Upper lobe of left lung (tissue), 6 donors: Measurements from ENCODE around the gene MACROD2. TPM values are rescaled to one million over a fixed set of nuclear protein-coding genes. Genes with fewer than 3 reads are reported as not detected.

ENCODE experiments used
- ATAC-seq, 2 donors: fragments of 200-7000 bp; cut with Tn5 transposase; one replicate each; pipeline ENCODE4 v1.9.1; 2022; ENCODE audit warnings: mild to moderate bottlenecking in 2 of 2, moderate library complexity in 2 of 2; ENCODE audit not compliant: low FRiP score in 2 of 2
- DNase-seq, 2 donors: peaks; one replicate each; pipeline ENCODE4 v3.0.0-alpha.2; 2019 to 2020
- H3K27ac ChIP-seq, 4 donors: fragments of 200-600 bp; sonication (generic); one replicate each; pipeline ENCODE4 v1.5.1; 2016 to 2019
- H3K27me3 ChIP-seq, 4 donors: fragments of 200-600 bp; sonication (generic); one replicate each; pipeline ENCODE4 v1.5.1; 2017 to 2019
- H3K36me3 ChIP-seq, 4 donors: fragments of 200-600 bp; sonication (generic); one replicate each; pipeline ENCODE4 v1.5.1; 2016 to 2019
- H3K4me1 ChIP-seq, 4 donors: fragments of 200-600 bp; sonication (generic); one replicate each; pipeline ENCODE4 v1.5.1; 2018 to 2019
- H3K4me3 ChIP-seq, 4 donors: fragments of 200-600 bp; sonication (generic); one replicate each; pipeline ENCODE4 v1.5.1; 2017 to 2019; ENCODE audit warnings: mild to moderate bottlenecking in 2 of 4, moderate library complexity in 1 of 4
- H3K9me3 ChIP-seq, 4 donors: fragments of 200-600 bp; sonication (generic); one replicate each; pipeline ENCODE4 v1.5.1; 2018 to 2019
- CTCF ChIP-seq, 6 experiments: fragments of 450-650 bp in 4 of 6; fragments of 200-600 bp in 2 of 6; sonication (generic) in 2 of 6; IDR thresholded peaks; one replicate each; pipeline ENCODE4 v1.5.1; 2016 to 2019; ENCODE audit warnings: antibody characterized with exemption in 6 of 6
- EP300 ChIP-seq, 4 donors: sonication (generic); formaldehyde crosslinking; IDR thresholded peaks; one replicate each; pipeline ENCODE4 v1.5.1; 2017; ENCODE audit warnings: antibody characterized with exemption in 4 of 4, control low read depth in 2 of 4
- POLR2A ChIP-seq, 4 donors: fragments of 450-650 bp; IDR thresholded peaks; one replicate each; pipeline ENCODE4 v1.5.1; 2016 to 2017; ENCODE audit warnings: antibody characterized with exemption in 4 of 4, mild to moderate bottlenecking in 2 of 4
- POLR2AphosphoS5 ChIP-seq, 2 donors: sonication (generic); formaldehyde crosslinking; IDR thresholded peaks; one replicate each; pipeline ENCODE4 v1.5.1; 2017; ENCODE audit warnings: antibody characterized with exemption in 2 of 2
- WGBS, 2 donors: methylation state at CpG; one replicate each; pipeline ENCODE4 v1.1.5; 2017 to 2018; 5-methylcytosine and 5-hydroxymethylcytosine counted together
- total RNA-seq, 6 donors: library from RNA; depleted of rRNA in 4 of 6; stranded (reverse); fragments of >200 nt in 4 of 6; gene quantifications; one replicate each; pipeline versions ENCODE4 v1.1.0 to v1.2.1, GENCODE V29; 2016 to 2021
- donor health status: DM: no; HTN: no; CAD: no; lungs with moderate emphysema.
- donor health status: DM: no; HTN: yes; CAD: no; lungs with severe emphysema.

Gene MACROD2
- total RNA-seq, 6 donors from 2014 or later = 20.7 to 84.3 (median 36.3) TPM

- H3K27ac ChIP-seq = no peak overlapping the region
- H3K27me3 ChIP-seq = no peaks in the 10 kb centered on the region
- TF ChIP-seq POLR2A (IDR thresholded peaks at IDR 0.05) = no peak
- H3K9me3 ChIP-seq = no peaks in the 10 kb centered on the region
- H3K36me3 ChIP-seq = no peaks in the 10 kb centered on the region
- DNase-seq (no peak), ATAC-seq (no peak)
- H3K4me3 ChIP-seq = no peak overlapping the region
- no peaks in the 10 kb centered on the region for H3K4me1 ChIP-seq
Measured at GRCh38 chr20:15945289-15945688, 1950.0 kb downstream of the MACROD2 start.

- DNase-seq = no peak
- Histone ChIP-seq H3K4me1 (no peaks in the 10 kb centered on the region), H3K9me3 (no peaks in the 10 kb centered on the region), H3K36me3 (no peaks in the 10 kb centered on the region), H3K27me3 (no peaks in the 10 kb centered on the region), H3K4me3 (no peak overlapping the region), H3K27ac (no peak overlapping the region)
- 89 to 93% methylated on average over 3 of the region's 3 CpGs for WGBS, 2 donors
- TF ChIP-seq CTCF (IDR thresholded peaks at IDR 0.05) = no peak
- TF ChIP-seq POLR2A (IDR thresholded peaks at IDR 0.05) = no peak
- TF ChIP-seq EP300 (IDR thresholded peaks at IDR 0.05) = no peak
- no peak for TF ChIP-seq POLR2AphosphoS5 (IDR thresholded peaks at IDR 0.05)
- ATAC-seq = no peak
Measured at GRCh38 chr20:15949391-15949790, 1954.1 kb downstream of the MACROD2 start.

GRCh38 chr20:15951658-15952057 is 1956.3 kb downstream of the MACROD2 start:
- H3K36me3 ChIP-seq = no peaks in the 10 kb centered on the region
- no peaks in the 10 kb centered on the region for H3K4me1 ChIP-seq
- TF ChIP-seq POLR2A (IDR thresholded peaks at IDR 0.05) = no peak
- TF ChIP-seq POLR2AphosphoS5 (IDR thresholded peaks at IDR 0.05) = no peak
- TF ChIP-seq EP300 (IDR thresholded peaks at IDR 0.05) = no peak
- no peak for TF ChIP-seq CTCF (IDR thresholded peaks at IDR 0.05)
- DNase-seq (no peak), ATAC-seq (no peak)
- no peak overlapping the region for H3K27ac ChIP-seq
- H3K27me3 ChIP-seq = no peaks in the 10 kb centered on the region
- no peak overlapping the region for H3K4me3 ChIP-seq
- no peaks in the 10 kb centered on the region for H3K9me3 ChIP-seq
- 87% methylated on average over 8 of the region's 8 CpGs for WGBS, 2 donors

- DNase-seq (no peak), ATAC-seq (no peak)
- Histone ChIP-seq H3K27me3 (no peaks in the 10 kb centered on the region), H3K9me3 (no peaks in the 10 kb centered on the region), H3K27ac (no peak overlapping the region), H3K36me3 (no peaks in the 10 kb centered on the region), H3K4me1 (no peaks in the 10 kb centered on the region), H3K4me3 (no peak overlapping the region)
- TF ChIP-seq POLR2AphosphoS5 (IDR thresholded peaks at IDR 0.05) = no peak
- TF ChIP-seq POLR2A (IDR thresholded peaks at IDR 0.05) = no peak
- TF ChIP-seq EP300 (IDR thresholded peaks at IDR 0.05) = no peak
- no peak for TF ChIP-seq CTCF (IDR thresholded peaks at IDR 0.05)
- 88 to 93% methylated on average over 4 of the region's 4 CpGs for WGBS, 2 donors
Measured at GRCh38 chr20:15958142-15958541, 1962.8 kb downstream of the MACROD2 start.

GRCh38 chr20:15965165-15965564 is 1969.8 kb downstream of the MACROD2 start:
- ATAC-seq = no peak
- Histone ChIP-seq H3K4me3 (no peak overlapping the region), H3K4me1 (no peaks in the 10 kb centered on the region), H3K36me3 (no peaks in the 10 kb centered on the region), H3K27me3 (no peaks in the 10 kb centered on the region), H3K27ac (no peak overlapping the region), H3K9me3 (no peaks in the 10 kb centered on the region)
- WGBS, 2 donors = 87 to 94% methylated on average over 4 of the region's 4 CpGs
- no peak for DNase-seq
- TF ChIP-seq EP300 (IDR thresholded peaks at IDR 0.05) = no peak
- TF ChIP-seq POLR2AphosphoS5 (IDR thresholded peaks at IDR 0.05) = no peak
- no peak for TF ChIP-seq CTCF (IDR thresholded peaks at IDR 0.05)
- no peak for TF ChIP-seq POLR2A (IDR thresholded peaks at IDR 0.05)
